ENCODE data around the gene CMTR1. TPM values are rescaled to one million over a fixed set of nuclear protein-coding genes. Genes with fewer than 3 reads are reported as not detected.

The CMTR1 gene
- total RNA-seq, 2 experiments from 2014 or later = 32.3 to 42.8 TPM

- H3K9me2 ChIP-seq (ENCODE audit: insufficient read depth, low read length) = no peaks in the 10 kb centered on the region
- no peak overlapping the region for H3K4me2 ChIP-seq (ENCODE audit: low read length)
- no peaks in the 10 kb centered on the region for H3K36me3 ChIP-seq (ENCODE audit: insufficient read depth, low read length)
- no peaks in the 10 kb centered on the region for H3K9me3 ChIP-seq (ENCODE audit: low read length)
- TF ChIP-seq CTCF (conservative IDR thresholded peaks at IDR 0.05; ENCODE audit: low read length) = no peak
- TF ChIP-seq EZH2phosphoT487 (IDR thresholded peaks at IDR 0.05; ENCODE audit: borderline replicate concordance, low read depth, low read length) = no peak
- intact Hi-C loops (cut with micrococcal nuclease; ENCODE audit: unreplicated experiment) = no loop called here
- H3K4me1 ChIP-seq (ENCODE audit: insufficient read depth, low read length, poor library complexity, severe bottlenecking) = peaks cover 13% of the 10 kb centered on the region
- H3K79me2 ChIP-seq (ENCODE audit: insufficient read depth, low read depth, low read length) = no peaks in the 10 kb centered on the region
- no peak overlapping the region for H3K4me3 ChIP-seq (ENCODE audit: low read depth, low read length, poor library complexity, severe bottlenecking)
- H2AFZ ChIP-seq (ENCODE audit: low read length) = no peak overlapping the region
- H4K20me1 ChIP-seq (ENCODE audit: insufficient read depth, low read length) = no peaks in the 10 kb centered on the region
- no TSS peak for BruUV-seq (replicated peaks)
- no peak for DNase-seq (ENCODE audit: low spot score)
- H3K27ac ChIP-seq (ENCODE audit: low read depth, low read length, poor library complexity, severe bottlenecking) = no peak overlapping the region
- CTCF ChIA-PET (ENCODE audit: unreplicated experiment) = no interaction called here
- POLR2A ChIA-PET = no interaction called here
Measured at GRCh38 chr6:37513576-37513975, 80.6 kb downstream of the CMTR1 start.

GRCh38 chr6:37514321-37514771 lies 81.3 kb downstream of the CMTR1 start:
- TF ChIP-seq CTCF (conservative IDR thresholded peaks at IDR 0.05; ENCODE audit: low read length) = no peak
- TF ChIP-seq EZH2phosphoT487 (IDR thresholded peaks at IDR 0.05; ENCODE audit: borderline replicate concordance, low read depth, low read length) = no peak
- no peaks in the 10 kb centered on the region for H3K9me3 ChIP-seq (ENCODE audit: low read length)
- peaks cover 13% of the 10 kb centered on the region for H3K4me1 ChIP-seq (ENCODE audit: insufficient read depth, low read length, poor library complexity, severe bottlenecking)
- no peak overlapping the region for H3K27ac ChIP-seq (ENCODE audit: low read depth, low read length, poor library complexity, severe bottlenecking)
- H3K4me2 ChIP-seq (ENCODE audit: low read length) = no peak overlapping the region
- no peaks in the 10 kb centered on the region for H4K20me1 ChIP-seq (ENCODE audit: insufficient read depth, low read length)
- CTCF ChIA-PET (ENCODE audit: unreplicated experiment) = no interaction called here
- no peak overlapping the region for H2AFZ ChIP-seq (ENCODE audit: low read length)
- POLR2A ChIA-PET = no interaction called here
- H3K79me2 ChIP-seq (ENCODE audit: insufficient read depth, low read depth, low read length) = no peaks in the 10 kb centered on the region
- H3K9me2 ChIP-seq (ENCODE audit: insufficient read depth, low read length) = no peaks in the 10 kb centered on the region
- no peak overlapping the region for H3K4me3 ChIP-seq (ENCODE audit: low read depth, low read length, poor library complexity, severe bottlenecking)
- no peaks in the 10 kb centered on the region for H3K36me3 ChIP-seq (ENCODE audit: insufficient read depth, low read length)
- no peak for DNase-seq (ENCODE audit: low spot score)
- no TSS peak for BruUV-seq (replicated peaks)
- intact Hi-C loops (cut with micrococcal nuclease; ENCODE audit: unreplicated experiment) = no loop called here

GRCh38 chr6:37514837-37515236 lies 81.8 kb downstream of the CMTR1 start:
- ChIA-PET CTCF (ENCODE audit: unreplicated experiment) (no interaction called here), POLR2A (no interaction called here)
- Histone ChIP-seq H3K4me2 (ENCODE audit: low read length) (no peak overlapping the region), H3K9me2 (ENCODE audit: insufficient read depth, low read length) (no peaks in the 10 kb centered on the region), H3K36me3 (ENCODE audit: insufficient read depth, low read length) (no peaks in the 10 kb centered on the region), H3K4me1 (ENCODE audit: insufficient read depth, low read length, poor library complexity, severe bottlenecking) (peaks cover 13% of the 10 kb centered on the region), H2AFZ (ENCODE audit: low read length) (no peak overlapping the region), H3K79me2 (ENCODE audit: insufficient read depth, low read depth, low read length) (no peaks in the 10 kb centered on the region), H3K27ac (ENCODE audit: low read depth, low read length, poor library complexity, severe bottlenecking) (no peak overlapping the region), H3K9me3 (ENCODE audit: low read length) (no peaks in the 10 kb centered on the region), H4K20me1 (ENCODE audit: insufficient read depth, low read length) (no peaks in the 10 kb centered on the region), H3K4me3 (ENCODE audit: low read depth, low read length, poor library complexity, severe bottlenecking) (no peak overlapping the region)
- BruUV-seq (replicated peaks) = no TSS peak
- DNase-seq (ENCODE audit: low spot score) = no peak
- TF ChIP-seq EZH2phosphoT487 (IDR thresholded peaks at IDR 0.05; ENCODE audit: borderline replicate concordance, low read depth, low read length) (no peak), CTCF (conservative IDR thresholded peaks at IDR 0.05; ENCODE audit: low read length) (no peak)
- intact Hi-C loops (cut with micrococcal nuclease; ENCODE audit: unreplicated experiment) = no loop called here
